AG09319 (cell line): Measurements from ENCODE around the gene SULT1B1.
"Not testable (repeated sequence)": the region's sequence is repeated elsewhere in the genome, so short reads cannot be mapped to it uniquely, and the experiment has no call there.

ENCODE experiments used
- DNase-seq: peaks from one replicate; pipeline ENCODE4 v3.0.0-alpha.2; 2010; ENCODE audit warnings: low read depth; ENCODE audit errors: extremely low read depth
- CTCF ChIP-seq: IDR thresholded peaks from 2 replicates; pipeline ENCODE4 v1.5.1; 2011; ENCODE audit warnings: low read depth, mild to moderate bottlenecking, inconsistent platforms, low read length, moderate library complexity

Gene SULT1B1

DNA sequence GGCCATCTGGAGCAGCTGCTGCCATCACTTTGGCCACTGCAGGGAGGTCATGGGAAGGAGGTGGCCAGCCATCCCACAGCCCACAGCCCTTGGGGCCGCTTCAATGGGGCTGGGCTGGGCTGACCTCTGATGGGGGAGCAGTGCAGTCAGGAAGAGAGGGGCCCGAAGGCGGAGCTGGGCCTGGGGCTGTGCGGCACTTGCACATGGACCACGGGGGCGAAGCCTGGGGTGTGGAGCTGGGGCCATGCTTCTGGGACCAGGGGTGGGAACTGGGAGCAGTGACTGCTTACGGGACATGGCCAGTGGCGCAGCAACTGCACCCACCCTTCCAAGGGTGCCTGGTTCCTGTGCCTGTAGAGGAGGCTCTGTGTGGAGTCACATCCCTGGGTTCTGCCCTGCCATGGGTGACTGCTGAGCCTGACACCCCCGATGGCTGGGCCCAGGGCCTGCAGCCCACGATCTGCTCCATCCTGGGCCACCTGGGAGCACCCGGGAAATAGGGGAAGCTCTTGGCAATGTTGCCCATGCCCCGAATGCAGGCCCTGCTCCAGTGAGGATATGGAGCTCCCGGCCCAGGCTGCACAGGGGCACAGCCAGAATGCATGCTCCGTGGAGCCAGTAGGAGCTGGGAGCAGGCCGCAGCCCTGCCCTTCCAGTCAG, 22.4 kb upstream of the SULT1B1 start:
- TF ChIP-seq CTCF: no peak
- DNase-seq: no peak

GRCh38 chr4:69781458-69782418, 21.3 kb upstream of the SULT1B1 start:
- no peak for TF ChIP-seq CTCF
- no peak for DNase-seq

GRCh38 chr4:69780141-69780540, 19.7 kb upstream of the SULT1B1 start:
- TF ChIP-seq CTCF: no peak
- no peak for DNase-seq

DNA sequence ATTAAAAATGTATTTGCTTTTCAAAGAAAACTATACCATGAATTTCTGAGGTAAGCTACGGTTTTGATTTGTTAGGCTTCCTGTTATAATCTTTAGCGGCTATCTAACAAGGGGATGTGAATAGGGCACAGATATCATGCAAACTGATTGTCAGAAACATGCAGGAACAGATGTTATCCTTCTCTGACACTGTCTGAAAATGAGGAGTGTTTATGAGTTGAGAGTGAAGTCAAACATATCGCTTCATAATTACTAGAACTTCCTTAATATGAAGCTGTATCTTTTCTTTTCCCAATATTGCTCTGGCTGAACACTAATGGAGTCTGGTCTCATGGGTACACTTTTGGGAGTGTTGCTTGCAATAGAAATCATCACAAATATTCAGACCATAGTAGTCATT, 16.3 kb upstream of the SULT1B1 start:
- TF ChIP-seq CTCF: no peak
- no peak for DNase-seq

- no peak for TF ChIP-seq CTCF
- no peak for DNase-seq
Observed at GRCh38 chr4:69775321-69775867, 15.0 kb upstream of the SULT1B1 start.

DNA sequence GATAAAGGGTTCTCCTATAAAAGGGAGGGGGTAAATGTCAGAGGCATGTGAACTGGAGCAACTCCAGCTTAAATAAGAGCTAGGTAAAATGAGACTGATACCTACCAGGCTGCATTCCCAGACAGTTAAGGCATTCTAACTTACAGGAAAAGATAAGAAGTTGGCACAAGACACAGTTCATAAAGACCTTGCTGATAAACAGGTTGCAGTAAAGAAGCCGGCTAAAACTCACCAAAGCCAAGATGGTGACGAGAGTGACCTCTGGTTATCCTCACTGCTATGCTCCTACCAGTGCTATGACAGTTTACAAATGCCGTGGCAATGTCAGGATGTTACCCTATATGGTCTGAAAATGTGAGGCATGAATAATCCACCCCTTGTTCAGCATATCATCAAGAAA, 13.1 kb upstream of the SULT1B1 start:
- TF ChIP-seq CTCF: no peak
- no peak for DNase-seq

- DNase-seq: not testable (repeated sequence)
Observed at GRCh38 chr4:69768554-69768953, 8.1 kb upstream of the SULT1B1 start.
